CD14-positive monocyte (primary cell): ENCODE data around the gene WWOX. TPM values are rescaled to one million over a fixed set of nuclear protein-coding genes. Genes with fewer than 3 reads are reported as not detected.

Source experiments
- DNase-seq, 3 donors: peaks; one replicate each; pipeline ENCODE4 v3.0.0-alpha.2; 2011 to 2022
- H2AFZ ChIP-seq: 2 replicates; pipeline ENCODE4 v1.6.0; 2012; ENCODE audit warnings: mild to moderate bottlenecking, low read depth, low read length, inconsistent platforms; ENCODE audit not compliant: insufficient read depth, poor library complexity, severe bottlenecking
- H3K27ac ChIP-seq, 2 donors: 1 replicate in 1 of 2; 2 replicates in 1 of 2; pipeline ENCODE4 v1.5.1; 2012 to 2013; ENCODE audit warnings: low read length in 2 of 2, control low read depth in 1 of 2, inconsistent platforms in 1 of 2, low read depth in 1 of 2, mild to moderate bottlenecking in 1 of 2
- H3K27me3 ChIP-seq, 2 donors: one replicate each; pipeline versions ENCODE4 v1.6.0 to v1.6.1; 2011 to 2013; ENCODE audit warnings: low read length in 2 of 2; ENCODE audit not compliant: control insufficient read depth in 2 of 2, insufficient read depth in 2 of 2
- H3K36me3 ChIP-seq, 2 donors: replicated peaks in 1 of 2; 1 replicate in 1 of 2; 2 replicates in 1 of 2; pipeline versions ENCODE4 v1.5.1 to v1.6.1; 2012 to 2013; ENCODE audit warnings: low read length in 2 of 2, control low read depth in 1 of 2, inconsistent platforms in 1 of 2, mild to moderate bottlenecking in 1 of 2; ENCODE audit not compliant: insufficient read depth in 2 of 2, control insufficient read depth in 1 of 2
- H3K4me1 ChIP-seq, 2 donors: 1 replicate in 1 of 2; 2 replicates in 1 of 2; pipeline versions ENCODE4 v1.5.1 to v1.6.1; 2012 to 2013; ENCODE audit warnings: low read length in 2 of 2, control low read depth in 1 of 2, inconsistent platforms in 1 of 2, mild to moderate bottlenecking in 1 of 2, moderate library complexity in 1 of 2; ENCODE audit not compliant: insufficient read depth in 2 of 2, control insufficient read depth in 1 of 2
- H3K4me2 ChIP-seq: replicated peaks from 2 replicates; pipeline ENCODE3; 2012; ENCODE audit warnings: low read length, moderate library complexity, mild to moderate bottlenecking; ENCODE audit not compliant: poor library complexity, severe bottlenecking; ENCODE audit errors: extremely low read depth
- H3K4me3 ChIP-seq, 3 experiments: fragments of 200-600 bp in 1 of 3; sonication (generic) in 1 of 3; replicated peaks in 1 of 3; 1 replicate in 2 of 3; 2 replicates in 1 of 3; pipeline ENCODE4 v1.5.1; 2011 to 2013; ENCODE audit warnings: low read length in 3 of 3, mild to moderate bottlenecking in 3 of 3, control low read depth in 2 of 3, low read depth in 2 of 3, inconsistent platforms in 1 of 3, moderate library complexity in 1 of 3
- H3K79me2 ChIP-seq: 2 replicates; pipeline ENCODE4 v1.6.0; 2012; ENCODE audit warnings: mild to moderate bottlenecking, control low read depth, inconsistent platforms, low read length, moderate library complexity; ENCODE audit not compliant: insufficient read depth
- H3K9ac ChIP-seq: 2 replicates; pipeline ENCODE4 v1.6.0; 2017; ENCODE audit warnings: low read length, mild to moderate bottlenecking; ENCODE audit not compliant: insufficient read depth, poor library complexity, severe bottlenecking
- H3K9me3 ChIP-seq, 2 donors: replicated peaks in 1 of 2; 1 replicate in 1 of 2; 2 replicates in 1 of 2; pipeline versions ENCODE4 v1.5.1 to v1.6.1; 2012 to 2013; ENCODE audit warnings: low read length in 2 of 2, control low read depth in 1 of 2; ENCODE audit not compliant: control insufficient read depth in 1 of 2, insufficient read depth in 1 of 2
- H4K20me1 ChIP-seq: 2 replicates; pipeline ENCODE4 v1.6.0; 2012; ENCODE audit warnings: mild to moderate bottlenecking, low read length, control low read depth, moderate library complexity; ENCODE audit not compliant: insufficient read depth
- H3K27ac Mint-ChIP-seq, 7 donors: one replicate each; pipeline ENCODE4 v1.8.0; 2020; ENCODE audit warnings: mild to moderate bottlenecking in 7 of 7, mixed read lengths in 7 of 7, moderate library complexity in 6 of 7, inconsistent platforms in 2 of 7
- H3K27me3 Mint-ChIP-seq, 3 donors: one replicate each; pipeline ENCODE4 v1.8.0; 2021 to 2022; ENCODE audit warnings: low read depth in 3 of 3, mild to moderate bottlenecking in 3 of 3, mixed read lengths in 3 of 3, moderate library complexity in 3 of 3, inconsistent platforms in 1 of 3
- H3K36me3 Mint-ChIP-seq, 2 donors: one replicate each; pipeline ENCODE4 v1.8.0; 2020; ENCODE audit warnings: mixed read lengths in 2 of 2, inconsistent platforms in 1 of 2, mild to moderate bottlenecking in 1 of 2
- H3K4me1 Mint-ChIP-seq: one replicate; pipeline ENCODE4 v1.8.0; 2020; ENCODE audit warnings: mild to moderate bottlenecking, mixed read lengths
- H3K4me3 Mint-ChIP-seq, 2 donors: one replicate each; pipeline ENCODE4 v1.8.0; 2020; ENCODE audit warnings: mild to moderate bottlenecking in 2 of 2, mixed read lengths in 2 of 2, moderate library complexity in 1 of 2
- H3K9me3 Mint-ChIP-seq, 7 donors: one replicate each; pipeline ENCODE4 v1.8.0; 2020 to 2022; ENCODE audit warnings: mixed read lengths in 7 of 7, mild to moderate bottlenecking in 6 of 7, moderate library complexity in 6 of 7, inconsistent platforms in 2 of 7
- WGBS: methylation state at CpG from one replicate; pipeline ENCODE4 v1.1.5; 2013; ENCODE audit warnings: missing lambda C conversion rate; ENCODE audit not compliant: insufficient coverage; 5-methylcytosine and 5-hydroxymethylcytosine counted together
- intact Hi-C, 2 donors: fragments of 100-400 bp; cut with micrococcal nuclease; formaldehyde crosslinking; loops; one replicate each; pipeline versions ENCODE4 v1.15.0 to v1.15.1; 2023
- polyA plus RNA-seq, 3 donors: library from polyadenylated mRNA; depleted of rRNA in 1 of 3; unstranded in 2 of 3; stranded (reverse) in 1 of 3; fragments of 300-500 nt in 2 of 3; fragments of >200 nt in 1 of 3; fragmentation: Illumina TruSeq in 2 of 3; gene quantifications; 1 replicate in 2 of 3; 2 replicates in 1 of 3; pipeline ENCODE4 v1.2.3, GENCODE V29; 2012 to 2021
- TF ChIP-seq, protein P1 (sequence below): fragments of 200-600 bp; IDR thresholded peaks from one replicate; pipeline ENCODE4 v1.8.0; 2022; ENCODE audit warnings: antibody characterized with exemption, mild to moderate bottlenecking

The WWOX gene
- polyA plus RNA-seq, 3 donors: 4.0 to 7.0 (median 6.3) TPM

DNA sequence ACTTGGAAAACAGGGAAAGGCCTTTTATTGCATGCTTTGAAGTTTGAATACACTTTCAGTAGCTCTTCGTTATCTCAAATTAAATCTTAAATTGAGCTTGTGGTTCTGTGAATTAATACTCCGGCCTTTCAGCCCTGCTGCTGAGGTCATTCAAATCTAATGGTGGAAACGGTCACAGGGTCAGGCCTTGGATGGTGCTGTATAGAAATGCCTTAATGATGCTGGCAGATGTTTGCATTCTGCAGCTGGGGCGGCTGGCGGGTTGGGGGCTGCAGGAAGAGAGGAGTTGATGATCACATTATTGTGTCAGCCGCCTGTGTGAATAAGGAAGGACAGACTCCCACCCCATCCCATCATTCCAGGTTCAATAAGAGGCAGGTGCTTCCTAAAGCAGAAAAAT is 723.6 kb downstream of the WWOX start:
- intact Hi-C loops: no loop called here
- DNase-seq: no peak
- H3K36me3 Mint-ChIP-seq: no peaks in the 10 kb centered on the region
- 78% methylated on average over 1 of the region's 6 CpGs for WGBS
- H3K79me2 ChIP-seq: no peaks in the 10 kb centered on the region
- H3K9ac ChIP-seq: no peak overlapping the region
- H3K4me3 ChIP-seq: no peak overlapping the region
- H3K4me1 ChIP-seq: no peaks in the 10 kb centered on the region
- TF ChIP-seq, protein P1, sequence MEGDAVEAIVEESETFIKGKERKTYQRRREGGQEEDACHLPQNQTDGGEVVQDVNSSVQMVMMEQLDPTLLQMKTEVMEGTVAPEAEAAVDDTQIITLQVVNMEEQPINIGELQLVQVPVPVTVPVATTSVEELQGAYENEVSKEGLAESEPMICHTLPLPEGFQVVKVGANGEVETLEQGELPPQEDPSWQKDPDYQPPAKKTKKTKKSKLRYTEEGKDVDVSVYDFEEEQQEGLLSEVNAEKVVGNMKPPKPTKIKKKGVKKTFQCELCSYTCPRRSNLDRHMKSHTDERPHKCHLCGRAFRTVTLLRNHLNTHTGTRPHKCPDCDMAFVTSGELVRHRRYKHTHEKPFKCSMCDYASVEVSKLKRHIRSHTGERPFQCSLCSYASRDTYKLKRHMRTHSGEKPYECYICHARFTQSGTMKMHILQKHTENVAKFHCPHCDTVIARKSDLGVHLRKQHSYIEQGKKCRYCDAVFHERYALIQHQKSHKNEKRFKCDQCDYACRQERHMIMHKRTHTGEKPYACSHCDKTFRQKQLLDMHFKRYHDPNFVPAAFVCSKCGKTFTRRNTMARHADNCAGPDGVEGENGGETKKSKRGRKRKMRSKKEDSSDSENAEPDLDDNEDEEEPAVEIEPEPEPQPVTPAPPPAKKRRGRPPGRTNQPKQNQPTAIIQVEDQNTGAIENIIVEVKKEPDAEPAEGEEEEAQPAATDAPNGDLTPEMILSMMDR: no peak
- H3K27me3 Mint-ChIP-seq: peaks cover 0 to 3% (median 0%) of the 10 kb centered on the region in 3 donors
- peaks cover 2 to 19% (median 10%) of the 10 kb centered on the region in 7 donors for H3K9me3 Mint-ChIP-seq
- no peaks in the 10 kb centered on the region for H4K20me1 ChIP-seq
- H3K27ac ChIP-seq: no peak overlapping the region
- no peak overlapping the region for H3K4me3 Mint-ChIP-seq
- H3K27me3 ChIP-seq: no peaks in the 10 kb centered on the region
- H3K36me3 ChIP-seq: no peaks in the 10 kb centered on the region
- no peaks in the 10 kb centered on the region for H3K4me1 Mint-ChIP-seq
- H2AFZ ChIP-seq: no peak overlapping the region
- H3K4me2 ChIP-seq: no peak overlapping the region
- peaks cover 0 to 6% of the 10 kb centered on the region in 2 donors for H3K9me3 ChIP-seq
- H3K27ac Mint-ChIP-seq: no peak overlapping the region

DNA sequence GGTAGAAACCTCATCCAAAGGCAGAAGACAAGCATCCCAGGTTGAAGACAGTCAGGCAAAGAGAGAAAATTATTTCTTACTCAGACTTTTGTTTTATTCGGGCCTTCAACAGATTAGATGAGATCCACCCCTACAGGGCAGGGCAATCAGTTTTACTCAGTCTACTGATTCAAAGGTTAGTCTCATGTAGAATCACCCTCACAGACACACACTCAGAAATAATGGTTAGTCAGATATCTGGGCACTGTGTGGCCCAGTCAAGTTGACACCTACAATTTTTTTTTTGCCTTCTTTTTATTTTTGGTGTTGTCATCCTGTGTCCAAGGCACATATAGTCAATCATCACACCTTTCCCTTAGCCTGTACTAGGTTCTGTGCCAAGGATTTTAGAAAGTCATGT is 729.8 kb downstream of the WWOX start:
- no peaks in the 10 kb centered on the region for H3K36me3 Mint-ChIP-seq
- WGBS: 86% methylated on average over 1 of the region's 1 CpG
- H3K9me3 Mint-ChIP-seq: peaks cover 0 to 8% (median 5%) of the 10 kb centered on the region in 7 donors
- H3K27ac ChIP-seq: no peak overlapping the region
- H3K4me2 ChIP-seq: no peak overlapping the region
- H3K27ac Mint-ChIP-seq: no peak overlapping the region
- no peak overlapping the region for H3K4me3 Mint-ChIP-seq
- no peaks in the 10 kb centered on the region for H3K4me1 ChIP-seq
- H3K27me3 Mint-ChIP-seq: peaks cover 0 to 5% (median 2%) of the 10 kb centered on the region in 3 donors
- intact Hi-C loops: no loop called here
- no peak overlapping the region for H3K9ac ChIP-seq
- no peaks in the 10 kb centered on the region for H4K20me1 ChIP-seq
- no peak overlapping the region for H2AFZ ChIP-seq
- DNase-seq: no peak
- peaks cover 0 to 3% of the 10 kb centered on the region in 2 donors for H3K9me3 ChIP-seq
- no peaks in the 10 kb centered on the region for H3K36me3 ChIP-seq
- H3K27me3 ChIP-seq: no peaks in the 10 kb centered on the region
- no peak overlapping the region for H3K4me3 ChIP-seq
- H3K4me1 Mint-ChIP-seq: no peaks in the 10 kb centered on the region
- H3K79me2 ChIP-seq: no peaks in the 10 kb centered on the region
- TF ChIP-seq, protein P1: no peak
